Heart right ventricle (tissue), 16 donors: ENCODE measurements around the gene SGO1. TPM values are rescaled to one million over a fixed set of nuclear protein-coding genes. Genes with fewer than 3 reads are reported as not detected.
A peak's percentile ranks its signal among the peaks of the same experiment; 100 is the strongest.
"Not testable (repeated sequence)": the region's sequence is repeated elsewhere in the genome, so short reads cannot be mapped to it uniquely, and the experiment has no call there.

Experiments used
- ATAC-seq, 8 donors: fragments of 200-7000 bp; cut with Tn5 transposase; one replicate each; pipeline ENCODE4 v1.9.1; 2020; ENCODE audit warnings: mild to moderate bottlenecking in 8 of 8, moderate library complexity in 8 of 8, moderate number of reproducible peaks in 1 of 8
- DNase-seq, 2 donors: peaks; one replicate each; pipeline ENCODE4 v3.0.0-alpha.2; 2020
- H3K27ac ChIP-seq, 10 donors: fragments of 200-600 bp; sonication (generic) in 2 of 10; one replicate each; pipeline versions ENCODE4 v1.5.0 to v1.8.0; 2020 to 2022; ENCODE audit warnings: mild to moderate bottlenecking in 3 of 10
- H3K27me3 ChIP-seq, 7 donors: fragments of 200-600 bp; one replicate each; pipeline ENCODE4 v1.8.0; 2021 to 2022; ENCODE audit warnings: mild to moderate bottlenecking in 2 of 7
- H3K36me3 ChIP-seq, 9 donors: fragments of 200-600 bp; sonication (generic) in 1 of 9; one replicate each; pipeline versions ENCODE4 v1.5.0 to v1.8.0; 2020 to 2022; ENCODE audit warnings: mild to moderate bottlenecking in 2 of 9
- H3K4me1 ChIP-seq, 9 donors: fragments of 200-600 bp; sonication (generic) in 1 of 9; one replicate each; pipeline versions ENCODE4 v1.5.0 to v1.8.0; 2020 to 2022; ENCODE audit warnings: mild to moderate bottlenecking in 4 of 9
- H3K4me3 ChIP-seq, 10 donors: fragments of 200-600 bp; sonication (generic) in 2 of 10; one replicate each; pipeline versions ENCODE4 v1.5.0 to v1.8.0; 2020 to 2022; ENCODE audit warnings: mild to moderate bottlenecking in 7 of 10, moderate library complexity in 2 of 10
- H3K9me3 ChIP-seq, 11 donors: fragments of 200-600 bp in 10 of 11; sonication (generic) in 2 of 11; one replicate each; pipeline versions ENCODE4 v1.5.0 to v1.8.0; 2013 to 2022; ENCODE audit warnings: mild to moderate bottlenecking in 2 of 11, control low read depth in 1 of 11, moderate library complexity in 1 of 11
- WGBS, 2 donors: extraction: QIAGEN DNeasy Blood & Tissue Kit; methylation state at CpG; one replicate each; pipeline ENCODE4 v1.1.7; 2013; ENCODE audit warnings: inconsistent platforms in 1 of 2; 5-methylcytosine and 5-hydroxymethylcytosine counted together
- intact Hi-C, 10 donors: fragments of 100-400 bp; cut with DNase I; formaldehyde crosslinking; loops; one replicate each; pipeline versions ENCODE4 v1.11.1 to v1.14.2; 2022
- polyA plus RNA-seq, 2 donors: library from polyadenylated mRNA; stranded (reverse); fragments of 200-250 nt; gene quantifications; one replicate each; pipeline ENCODE4 v1.2.3, GENCODE V29; 2013
- total RNA-seq, 10 donors: library from RNA; stranded (reverse); fragmentation: NEBNext Ultra II Directional in 3 of 10; extraction: Animal tissue kit (Norgen Biotek cat#: 25700) in 3 of 10; gene quantifications; one replicate each; pipeline versions ENCODE4 v1.2.1 to v1.2.4, GENCODE V29; 2021 to 2023
- TF ChIP-seq, protein P1 (sequence below), 9 donors: fragments of 200-600 bp; sonication (generic) in 2 of 9; IDR thresholded peaks; one replicate each; pipeline versions ENCODE4 v1.5.0 to v1.8.0; 2021 to 2022; ENCODE audit warnings: antibody characterized with exemption in 9 of 9, mild to moderate bottlenecking in 5 of 9, moderate library complexity in 1 of 9
- donor health status: Arrhythmogenic right ventricular cardiomyopathy.
- donor health status: ischemic (EF 13 %, LVEDD 7.1; RV severe dilation, severe dysfunction).
- donor health status: healthy with polysubstance abuse.
- donor health status: DM: no; HTN: yes; CAD: no.
- donor health status: DM: no; HTN: no; CAD: no.
- donor health status: ischemic (EF 25% LVEDD 6.9; RV normal size, moderate dysfunction).
- donor health status: ischemic (EF 25% LVEDD 5.7; RV mildly dilated, moderate dysfunction).
- donor health status: healthy.
- donor health status: DM: yes; HTN: yes; CAD: no.
- donor health status: Ischemic cardiomyopathy.
- donor health status: ischemic (EF 35%, LVEDD 5.7; RV mildly dilated, moderate dysfunction).
- donor health status: nonischemic (EF 11% LVEDD 7.7; RV severe dilation, severe dysfunction).
- donor health status: DM: yes; HTN: yes; CAD: no.
- donor health status: PGD.
- donor health status: ischemic (EF 29% LVEDD 5.4; RV normal size, mild dysfunction).
- donor health status: nonischemic (EF 23%, LVEDD 6.1; RV moderate dilation, normal function).

The SGO1 gene
- total and polyA plus RNA-seq, 12 donors = 0.04 to 2.2 (median 0.49) TPM; not detected in 5

- intact Hi-C loops = loop anchor here in 5 of 10 donors (5.0 to 10.0 kb wide), 5 partner anchors 117 to 1892 kb away; partner anchors contain the start of gene ZNF385D (in 1 of the 5)
- Histone ChIP-seq H3K27me3 (no peaks in the 10 kb centered on the region), H3K9me3 (no peaks in the 10 kb centered on the region), H3K27ac (no peak overlapping the region), H3K4me3 (no peak overlapping the region), H3K4me1 (peaks cover 0 to 6% (median 0%) of the 10 kb centered on the region in 9 donors), H3K36me3 (no peaks in the 10 kb centered on the region)
- DNase-seq (no peak), ATAC-seq (peak in 3 of 8 donors; percentile 42 to 55 (median 44))
- TF ChIP-seq, protein P1, sequence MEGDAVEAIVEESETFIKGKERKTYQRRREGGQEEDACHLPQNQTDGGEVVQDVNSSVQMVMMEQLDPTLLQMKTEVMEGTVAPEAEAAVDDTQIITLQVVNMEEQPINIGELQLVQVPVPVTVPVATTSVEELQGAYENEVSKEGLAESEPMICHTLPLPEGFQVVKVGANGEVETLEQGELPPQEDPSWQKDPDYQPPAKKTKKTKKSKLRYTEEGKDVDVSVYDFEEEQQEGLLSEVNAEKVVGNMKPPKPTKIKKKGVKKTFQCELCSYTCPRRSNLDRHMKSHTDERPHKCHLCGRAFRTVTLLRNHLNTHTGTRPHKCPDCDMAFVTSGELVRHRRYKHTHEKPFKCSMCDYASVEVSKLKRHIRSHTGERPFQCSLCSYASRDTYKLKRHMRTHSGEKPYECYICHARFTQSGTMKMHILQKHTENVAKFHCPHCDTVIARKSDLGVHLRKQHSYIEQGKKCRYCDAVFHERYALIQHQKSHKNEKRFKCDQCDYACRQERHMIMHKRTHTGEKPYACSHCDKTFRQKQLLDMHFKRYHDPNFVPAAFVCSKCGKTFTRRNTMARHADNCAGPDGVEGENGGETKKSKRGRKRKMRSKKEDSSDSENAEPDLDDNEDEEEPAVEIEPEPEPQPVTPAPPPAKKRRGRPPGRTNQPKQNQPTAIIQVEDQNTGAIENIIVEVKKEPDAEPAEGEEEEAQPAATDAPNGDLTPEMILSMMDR (IDR thresholded peaks at IDR 0.05) = peak; percentile 11 to 74 (median 64)
- WGBS, 2 donors = 17 to 21% methylated on average over 2 of the region's 2 CpGs
Observed at GRCh38 chr3:20225769-20226168, 39.8 kb upstream of the SGO1 start.

DNA sequence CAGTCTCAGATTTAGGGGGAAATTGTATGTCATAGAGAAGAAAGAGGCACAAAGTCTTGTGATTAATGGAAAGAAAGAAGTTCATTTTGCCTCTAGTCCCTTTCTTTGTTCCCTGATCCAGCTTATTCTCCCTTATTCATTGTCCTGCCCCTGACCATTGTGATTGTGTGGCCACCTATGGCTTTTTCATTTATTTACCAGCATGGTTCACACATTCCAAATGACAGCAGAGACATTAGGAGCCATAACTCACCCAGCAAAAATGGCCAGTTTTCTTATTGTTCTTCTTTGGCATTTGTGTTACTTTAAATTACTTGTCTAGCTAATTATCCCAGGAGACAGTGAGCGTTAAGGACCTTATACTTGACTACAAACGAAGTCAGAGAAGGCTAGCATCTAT is 36.3 kb upstream of the SGO1 start:
- Histone ChIP-seq H3K27me3 (no peaks in the 10 kb centered on the region), H3K4me3 (no peak overlapping the region), H3K4me1 (peaks cover 0 to 6% (median 0%) of the 10 kb centered on the region in 9 donors), H3K9me3 (no peaks in the 10 kb centered on the region), H3K36me3 (no peaks in the 10 kb centered on the region), H3K27ac (no peak overlapping the region)
- intact Hi-C loops = loop anchor here in 3 of 10 donors (10.0 kb wide), 3 partner anchors 1263 to 1893 kb away; partner anchors contain the start of gene ZNF385D (in 1 of the 3)
- 79% methylated on average over 2 of the region's 2 CpGs for WGBS, 2 donors
- DNase-seq = no peak
- ATAC-seq = no peak
- TF ChIP-seq, protein P1 (IDR thresholded peaks at IDR 0.05) = no peak

DNA sequence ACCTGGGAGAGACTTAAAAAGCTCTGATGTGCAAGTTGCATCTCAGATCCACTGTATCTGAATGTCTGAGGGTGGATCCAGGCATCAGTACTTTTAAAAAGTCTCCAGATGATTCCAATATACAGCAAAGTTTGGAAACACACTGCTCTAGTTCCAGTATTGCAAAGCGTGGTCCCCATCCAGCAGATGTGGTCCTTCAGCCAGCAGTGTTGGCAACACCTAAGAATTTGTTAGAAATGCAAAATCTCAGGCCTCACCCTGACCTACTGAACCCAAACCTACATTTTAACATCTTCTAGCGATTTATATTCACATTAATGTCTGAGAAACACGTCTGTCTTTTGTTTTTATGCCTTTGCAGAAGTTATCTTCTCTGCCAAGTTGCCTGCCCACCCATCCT is 32.2 kb upstream of the SGO1 start:
- H3K4me3 ChIP-seq = no peak overlapping the region
- H3K9me3 ChIP-seq = no peaks in the 10 kb centered on the region
- DNase-seq = no peak
- intact Hi-C loops = no loop called here
- H3K27me3 ChIP-seq = no peaks in the 10 kb centered on the region
- no peak overlapping the region for H3K27ac ChIP-seq
- WGBS, 2 donors = 38 to 54% methylated on average over 3 of the region's 3 CpGs
- no peaks in the 10 kb centered on the region for H3K4me1 ChIP-seq
- no peak for ATAC-seq
- H3K36me3 ChIP-seq = no peaks in the 10 kb centered on the region
- TF ChIP-seq, protein P1 (IDR thresholded peaks at IDR 0.05) = no peak

DNA sequence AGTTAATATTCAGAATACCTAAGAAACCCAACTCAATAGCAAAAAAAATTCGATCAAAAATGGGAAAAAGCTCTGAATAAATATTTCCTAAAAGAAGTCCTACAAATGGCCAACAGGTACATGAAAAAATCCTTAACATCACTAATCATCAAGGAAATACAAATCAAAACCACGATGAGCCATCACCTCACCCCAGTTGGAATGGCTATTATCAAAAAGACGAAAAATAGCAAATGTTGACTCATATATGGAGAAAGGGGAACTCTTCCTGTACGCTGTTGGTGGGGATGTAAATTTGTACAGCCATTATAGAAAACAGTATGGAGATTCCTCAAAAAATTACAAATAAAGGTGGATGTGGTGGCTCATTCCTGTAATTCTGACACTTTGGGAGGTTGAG is 29.6 kb upstream of the SGO1 start:
- intact Hi-C loops = no loop called here
- WGBS, 2 donors = 85 to 87% methylated on average over 4 of the region's 4 CpGs
- DNase-seq (no peak), ATAC-seq (no peak)
- Histone ChIP-seq H3K4me3 (no peak overlapping the region), H3K27ac (no peak overlapping the region), H3K36me3 (no peaks in the 10 kb centered on the region), H3K27me3 (no peaks in the 10 kb centered on the region), H3K4me1 (no peaks in the 10 kb centered on the region), H3K9me3 (no peaks in the 10 kb centered on the region)
- TF ChIP-seq, protein P1 (IDR thresholded peaks at IDR 0.05) = no peak

DNA sequence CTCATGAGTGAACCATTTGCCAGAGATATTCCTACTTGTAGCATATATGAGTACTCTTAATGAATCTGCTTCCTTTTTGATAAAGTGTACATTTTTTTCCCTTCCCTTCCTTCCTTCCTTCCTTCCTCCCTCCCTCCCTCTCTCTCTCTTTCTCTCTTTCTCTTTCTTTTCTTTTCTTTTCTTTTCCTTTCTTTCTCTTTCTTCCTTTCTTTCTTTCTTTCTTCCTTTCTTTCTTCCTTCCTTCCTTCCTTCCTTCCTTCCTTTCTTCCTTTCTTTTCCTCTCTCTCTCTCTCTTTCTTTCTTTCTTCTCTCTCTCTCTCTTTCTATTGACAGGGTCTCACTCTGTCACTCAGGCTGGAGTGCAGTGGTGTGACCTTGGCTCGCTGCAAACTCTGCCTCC is 27.5 kb upstream of the SGO1 start:
- H3K9me3 ChIP-seq, DNase-seq, H3K4me3 ChIP-seq, H3K4me1 ChIP-seq, H3K36me3 ChIP-seq, ATAC-seq, H3K27me3 ChIP-seq, H3K27ac ChIP-seq, intact Hi-C loops: not testable (repeated sequence)
- WGBS, 2 donors = 89 to 91% methylated on average over 1 of the region's 1 CpG

DNA sequence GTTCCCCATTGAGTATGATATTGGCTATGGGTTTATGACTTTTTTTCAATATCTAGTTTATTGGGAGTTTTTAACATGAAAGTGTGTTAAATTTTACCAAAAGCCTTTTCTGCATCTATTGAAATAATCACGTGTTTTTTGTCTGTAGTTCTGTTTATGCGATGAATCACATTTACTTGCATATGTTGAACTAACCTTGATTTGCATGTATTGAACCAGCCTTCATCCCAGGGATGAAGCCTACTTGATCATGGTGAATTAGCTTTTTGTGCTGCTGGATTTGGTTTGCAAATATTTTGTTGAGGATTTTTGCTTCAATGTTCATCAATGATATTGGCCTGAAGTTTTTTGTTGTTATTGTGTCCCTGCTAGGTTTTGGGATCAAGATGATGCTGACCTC is 21.9 kb upstream of the SGO1 start:
- DNase-seq, H3K27ac ChIP-seq, intact Hi-C loops, ATAC-seq, H3K4me1 ChIP-seq, H3K36me3 ChIP-seq, H3K4me3 ChIP-seq, H3K27me3 ChIP-seq: not testable (repeated sequence)
- WGBS, 2 donors = 82 to 89% methylated on average over 2 of the region's 2 CpGs
- H3K9me3 ChIP-seq = peaks cover 0 to 23% (median 5%) of the 10 kb centered on the region in 11 donors

DNA sequence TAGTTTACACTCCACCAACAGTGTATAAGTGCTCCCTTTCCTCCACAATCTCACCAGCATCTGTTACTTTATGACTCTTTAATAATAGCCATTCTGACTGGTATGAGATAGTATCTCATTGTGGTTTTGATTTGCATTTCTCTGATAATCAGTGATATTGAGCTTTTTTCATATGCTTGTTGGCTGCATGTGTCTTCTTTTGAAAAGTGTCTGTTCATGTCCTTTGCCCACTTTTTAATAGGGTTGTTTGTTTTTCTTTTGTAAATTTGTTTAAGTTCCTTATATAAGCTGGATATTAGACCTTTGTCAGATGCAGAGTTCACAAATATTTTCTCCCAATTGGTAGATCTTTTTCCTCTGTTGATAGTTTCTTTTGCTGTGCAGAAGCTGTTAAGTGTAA is 19.9 kb upstream of the SGO1 start:
- H3K9me3 ChIP-seq = peaks cover 0 to 23% (median 5%) of the 10 kb centered on the region in 11 donors
- DNase-seq, H3K36me3 ChIP-seq, H3K27ac ChIP-seq, H3K4me1 ChIP-seq, H3K27me3 ChIP-seq, ATAC-seq, intact Hi-C loops, H3K4me3 ChIP-seq: not testable (repeated sequence)
